HepG2 (cell line): ENCODE data around the gene RNPS1. TPM values are rescaled to one million over a fixed set of nuclear protein-coding genes. Genes with fewer than 3 reads are reported as not detected.

Experiments
- CAMTA2 ChIP-seq: sonication (generic); formaldehyde crosslinking; IDR thresholded peaks from 2 replicates; pipeline ENCODE4 v1.4.0; 2020; ENCODE audit warnings: mild to moderate bottlenecking, missing genetic modification reagents, borderline replicate concordance
- MAZ ChIP-seq, 2 experiments: sonication (generic) in 1 of 2; formaldehyde crosslinking in 1 of 2; IDR thresholded peaks; 2 replicates each; pipeline versions ENCODE4 v1.5.0 to v1.6.1; 2012 to 2020; ENCODE audit warnings: low read depth in 2 of 2, mild to moderate bottlenecking in 2 of 2, borderline replicate concordance in 1 of 2, improper control_type of control experiment in 1 of 2, low read length in 1 of 2, missing genetic modification reagents in 1 of 2, moderate library complexity in 1 of 2
- MTA1 ChIP-seq: sonication (generic); formaldehyde crosslinking; IDR thresholded peaks from 2 replicates; pipeline ENCODE4 v1.4.0; 2020; ENCODE audit warnings: missing genetic modification reagents, mild to moderate bottlenecking, borderline replicate concordance
- PHF21A ChIP-seq: sonication (generic); formaldehyde crosslinking; IDR thresholded peaks from 2 replicates; pipeline ENCODE4 v1.5.0; 2020; ENCODE audit warnings: mild to moderate bottlenecking, missing genetic modification reagents
- SAP130 ChIP-seq: IDR thresholded peaks from 2 replicates; pipeline ENCODE4 v1.6.1; 2016; ENCODE audit warnings: low read depth
- SNAI1 ChIP-seq: sonication (generic); formaldehyde crosslinking; IDR thresholded peaks from 2 replicates; pipeline ENCODE4 v1.5.0; 2020; ENCODE audit warnings: mild to moderate bottlenecking, missing genetic modification reagents, borderline replicate concordance
- TCF7 ChIP-seq: sonication (generic); IDR thresholded peaks from 2 replicates; pipeline ENCODE4 v1.6.1; 2016; ENCODE audit warnings: antibody characterized with exemption, low read depth
- ZFP90 ChIP-seq: sonication (generic); formaldehyde crosslinking; IDR thresholded peaks from 2 replicates; pipeline ENCODE4 v1.8.0; 2022; ENCODE audit warnings: missing genetic modification reagents, mild to moderate bottlenecking, inconsistent platforms, borderline replicate concordance
- ZNF234 ChIP-seq: sonication (generic); formaldehyde crosslinking; conservative IDR thresholded peaks from 2 replicates; pipeline ENCODE4 v1.5.1; 2020; ENCODE audit warnings: mild to moderate bottlenecking, missing genetic modification reagents
- ZSCAN25 ChIP-seq: sonication (generic); formaldehyde crosslinking; IDR thresholded peaks from 2 replicates; pipeline ENCODE4 v1.8.0; 2022; ENCODE audit warnings: mild to moderate bottlenecking, missing genetic modification reagents
- polyA plus RNA-seq, 8 experiments: library from polyadenylated mRNA; depleted of rRNA in 3 of 8; stranded (reverse) in 7 of 8; unstranded in 1 of 8; fragments of >200 nt; fragmentation: Illumina TruSeq in 4 of 8; extraction: Trizol in 4 of 8; gene quantifications; 2 replicates each; pipeline versions ENCODE4 v1.2.1 to v1.2.3, GENCODE V29; 2011 to 2016; ENCODE audit warnings: low read depth in 4 of 8, missing spikeins in 1 of 8, mixed read lengths in 1 of 8; ENCODE audit not compliant: insufficient read depth in 1 of 8
- total RNA-seq, 5 experiments: library from RNA; depleted of rRNA; stranded (reverse); fragments of >200 nt; fragmentation: Illumina TruSeq; extraction: Trizol; gene quantifications; 2 replicates each; pipeline ENCODE4 v1.2.3, GENCODE V29; 2016; ENCODE audit warnings: low read depth in 1 of 5
- TF ChIP-seq, protein P1 (sequence below): sonication (generic); formaldehyde crosslinking; IDR thresholded peaks from 2 replicates; pipeline ENCODE4 v1.4.0; 2020; ENCODE audit warnings: mild to moderate bottlenecking, low read depth, missing genetic modification reagents
- TF ChIP-seq, protein P2 (sequence below): sonication (generic); formaldehyde crosslinking; IDR thresholded peaks from 2 replicates; pipeline ENCODE4 v1.8.0; 2022; ENCODE audit warnings: low read depth, missing genetic modification reagents
- TF ChIP-seq, protein P3 (sequence below): sonication (generic); formaldehyde crosslinking; IDR thresholded peaks from 2 replicates; pipeline ENCODE4 v1.8.0; 2022; ENCODE audit warnings: missing genetic modification reagents, low read depth, mild to moderate bottlenecking, borderline replicate concordance
- TF ChIP-seq, protein P4 (sequence below): sonication (generic); formaldehyde crosslinking; IDR thresholded peaks from 2 replicates; pipeline ENCODE4 v1.4.0; 2020; ENCODE audit warnings: missing genetic modification reagents; ENCODE audit errors: not compliant biosample characterization

Gene RNPS1
- total and polyA plus RNA-seq, 2 of the 13 experiments (the other 11 are each of a cell fraction or from before 2014, with no cell fraction given), result 126 to 133 TPM

DNA sequence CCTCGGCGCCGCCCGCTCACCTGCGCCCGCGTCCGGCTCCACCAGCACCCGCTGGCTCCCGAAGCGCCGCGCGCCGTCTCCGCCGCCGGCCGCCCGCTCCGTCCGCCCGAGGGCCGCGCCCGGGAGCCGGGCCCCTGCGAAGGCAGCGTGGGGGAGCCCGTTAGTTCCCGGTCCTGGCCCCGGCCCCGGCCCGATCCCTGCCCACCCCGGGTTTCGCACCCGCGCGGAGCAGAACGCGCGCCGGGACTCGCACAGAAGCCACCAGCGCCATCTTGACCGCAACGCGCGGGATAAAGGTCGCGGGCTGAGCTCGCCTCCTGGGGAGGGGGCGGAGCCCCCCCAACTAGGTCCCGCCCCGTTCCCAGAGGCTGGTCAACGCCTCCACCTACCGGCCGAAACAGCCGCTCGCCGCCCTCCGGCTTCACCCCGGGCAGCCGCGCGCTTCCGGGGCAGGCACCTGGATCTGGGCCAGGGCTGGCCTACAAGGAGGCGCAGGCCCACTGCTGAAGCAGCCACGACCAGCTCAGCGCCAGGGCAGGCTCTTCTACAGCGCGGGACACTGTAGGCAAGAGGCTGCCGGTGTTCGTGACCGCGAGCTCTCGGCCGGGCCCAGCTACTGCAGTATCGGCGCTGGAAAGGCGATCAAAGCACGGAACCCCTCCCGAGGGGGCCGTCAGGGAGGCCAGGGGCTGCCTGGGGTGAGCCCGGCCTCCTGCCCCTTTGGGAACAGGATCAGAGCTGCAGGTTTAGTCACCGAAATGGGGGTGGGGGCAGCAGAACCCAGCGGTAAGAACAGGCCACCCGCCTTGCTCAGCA lies 16.4 kb downstream of the RNPS1 start, which contains the start of gene ECI1 (continued):
- TF ChIP-seq, protein P1, sequence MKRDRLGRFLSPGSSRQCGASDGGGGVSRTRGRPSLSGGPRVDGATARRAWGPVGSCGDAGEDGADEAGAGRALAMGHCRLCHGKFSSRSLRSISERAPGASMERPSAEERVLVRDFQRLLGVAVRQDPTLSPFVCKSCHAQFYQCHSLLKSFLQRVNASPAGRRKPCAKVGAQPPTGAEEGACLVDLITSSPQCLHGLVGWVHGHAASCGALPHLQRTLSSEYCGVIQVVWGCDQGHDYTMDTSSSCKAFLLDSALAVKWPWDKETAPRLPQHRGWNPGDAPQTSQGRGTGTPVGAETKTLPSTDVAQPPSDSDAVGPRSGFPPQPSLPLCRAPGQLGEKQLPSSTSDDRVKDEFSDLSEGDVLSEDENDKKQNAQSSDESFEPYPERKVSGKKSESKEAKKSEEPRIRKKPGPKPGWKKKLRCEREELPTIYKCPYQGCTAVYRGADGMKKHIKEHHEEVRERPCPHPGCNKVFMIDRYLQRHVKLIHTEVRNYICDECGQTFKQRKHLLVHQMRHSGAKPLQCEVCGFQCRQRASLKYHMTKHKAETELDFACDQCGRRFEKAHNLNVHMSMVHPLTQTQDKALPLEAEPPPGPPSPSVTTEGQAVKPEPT (CRISPR knock-in tag), result no peak
- TF ChIP-seq SAP130 (CRISPR knock-in tag) (peak; percentile 93), ZSCAN25 (CRISPR knock-in tag) (no peak; the same call in 1 of the 2 replicates), TCF7 (no peak), MAZ (IDR thresholded peaks at IDR 0.05; ENCODE audit: borderline replicate concordance, low read depth, low read length) (peak; percentile 93), MAZ (CRISPR knock-in tag; IDR thresholded peaks at IDR 0.05; ENCODE audit: low read depth) (peak; percentile 98), MTA1 (CRISPR knock-in tag) (peak; percentile 84), ZFP90 (peak; percentile 65; the same call in 1 of the 2 replicates), PHF21A (CRISPR knock-in tag) (peak; percentile 79; the same call in 1 of the 2 replicates), ZNF234 (CRISPR knock-in tag) (0 out of 2 replicates have a peak, but pooled peaks have one; percentile 58), SNAI1 (CRISPR knock-in tag) (0 out of 2 replicates have a peak, but pooled peaks have one; percentile 56), CAMTA2 (CRISPR knock-in tag) (peak; percentile 82; the same call in 1 of the 2 replicates)
- TF ChIP-seq, protein P2, sequence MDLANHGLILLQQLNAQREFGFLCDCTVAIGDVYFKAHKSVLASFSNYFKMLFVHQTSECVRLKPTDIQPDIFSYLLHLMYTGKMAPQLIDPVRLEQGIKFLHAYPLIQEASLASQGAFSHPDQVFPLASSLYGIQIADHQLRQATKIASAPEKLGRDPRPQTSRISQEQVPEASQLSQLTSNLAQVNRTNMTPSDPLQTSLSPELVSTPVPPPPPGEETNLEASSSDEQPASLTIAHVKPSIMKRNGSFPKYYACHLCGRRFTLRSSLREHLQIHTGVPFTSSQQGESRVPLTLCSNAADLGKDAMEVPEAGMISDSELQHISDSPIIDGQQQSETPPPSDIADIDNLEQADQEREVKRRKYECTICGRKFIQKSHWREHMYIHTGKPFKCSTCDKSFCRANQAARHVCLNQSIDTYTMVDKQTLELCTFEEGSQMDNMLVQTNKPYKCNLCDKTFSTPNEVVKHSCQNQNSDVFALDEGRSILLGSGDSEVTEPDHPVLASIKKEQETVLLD (CRISPR knock-in tag), result peak; percentile 85
- TF ChIP-seq, protein P3, sequence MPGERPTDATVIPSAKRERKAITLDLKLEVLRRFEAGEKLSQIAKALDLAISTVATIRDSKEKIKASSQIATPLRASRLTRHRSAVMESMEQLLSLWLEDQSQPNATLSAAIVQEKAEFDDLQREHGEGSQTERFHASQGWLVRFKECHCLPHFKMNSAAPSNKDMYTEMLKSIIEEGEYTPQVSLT (CRISPR knock-in tag), result no peak
- TF ChIP-seq, protein P4, sequence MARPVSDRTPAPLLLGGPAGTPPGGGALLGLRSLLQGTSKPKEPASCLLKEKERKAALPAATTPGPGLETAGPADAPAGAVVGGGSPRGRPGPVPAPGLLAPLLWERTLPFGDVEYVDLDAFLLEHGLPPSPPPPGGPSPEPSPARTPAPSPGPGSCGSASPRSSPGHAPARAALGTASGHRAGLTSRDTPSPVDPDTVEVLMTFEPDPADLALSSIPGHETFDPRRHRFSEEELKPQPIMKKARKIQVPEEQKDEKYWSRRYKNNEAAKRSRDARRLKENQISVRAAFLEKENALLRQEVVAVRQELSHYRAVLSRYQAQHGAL (CRISPR knock-in tag), result peak; percentile 28
